ENCODE measurements around the gene ZNF146.
A peak's percentile ranks its signal among the peaks of the same experiment; 100 is the strongest.
"Not testable (repeated sequence)": the region's sequence is repeated elsewhere in the genome, so short reads cannot be mapped to it uniquely, and the experiment has no call there.

Gene ZNF146

GRCh38 chr19:36256853-36257519 is 42.1 kb downstream of the ZNF146 start:
- no peaks in the 10 kb centered on the region for H3K27me3 Mint-ChIP-seq
- no peak overlapping the region for H3K4me3 Mint-ChIP-seq
- H3K9me3 Mint-ChIP-seq: peaks cover 21 to 41% of the 10 kb centered on the region in 2 donors
- H3K27ac Mint-ChIP-seq: no peak overlapping the region
- no peak for ATAC-seq
- no peak for DNase-seq
- no peaks in the 10 kb centered on the region for H3K4me1 Mint-ChIP-seq

- H3K4me3 Mint-ChIP-seq: no peak overlapping the region
- H3K27ac Mint-ChIP-seq: no peak overlapping the region
- peaks cover 21 to 41% of the 10 kb centered on the region in 2 donors for H3K9me3 Mint-ChIP-seq
- DNase-seq (no peak), ATAC-seq (no peak)
- H3K27me3 Mint-ChIP-seq: no peaks in the 10 kb centered on the region
- H3K4me1 Mint-ChIP-seq: no peaks in the 10 kb centered on the region
Observed at GRCh38 chr19:36257520-36257876, 42.6 kb downstream of the ZNF146 start.

- H3K4me3 Mint-ChIP-seq: peak overlapping the region in 1 of 2 donors; percentile 17
- no peak overlapping the region for H3K27ac Mint-ChIP-seq
- DNase-seq: no peak
- H3K4me1 Mint-ChIP-seq: no peaks in the 10 kb centered on the region
- H3K9me3 Mint-ChIP-seq: peaks cover 28 to 41% of the 10 kb centered on the region in 2 donors
- ATAC-seq: no peak
- no peaks in the 10 kb centered on the region for H3K27me3 Mint-ChIP-seq
Observed at GRCh38 chr19:36258028-36258875, 43.3 kb downstream of the ZNF146 start.

- Mint-ChIP-seq H3K27ac (peak overlapping the region in 1 of 2 donors; percentile 12), H3K4me3 (no peak overlapping the region), H3K9me3 (peaks cover 33 to 35% of the 10 kb centered on the region in 2 donors), H3K4me1 (no peaks in the 10 kb centered on the region), H3K27me3 (no peaks in the 10 kb centered on the region)
- DNase-seq (no peak), ATAC-seq (no peak)
Observed at GRCh38 chr19:36259211-36259610, 44.3 kb downstream of the ZNF146 start.

- Mint-ChIP-seq H3K4me1 (no peaks in the 10 kb centered on the region), H3K9me3 (peaks cover 19 to 34% of the 10 kb centered on the region in 2 donors), H3K4me3 (no peak overlapping the region), H3K27ac (no peak overlapping the region), H3K27me3 (no peaks in the 10 kb centered on the region)
- DNase-seq (no peak), ATAC-seq (no peak)
Observed at GRCh38 chr19:36265064-36265463, 50.2 kb downstream of the ZNF146 start.

GRCh38 chr19:36265856-36266374 is 51.0 kb downstream of the ZNF146 start:
- ATAC-seq (no peak), DNase-seq (no peak)
- no peaks in the 10 kb centered on the region for H3K4me1 Mint-ChIP-seq
- H3K4me3 Mint-ChIP-seq: no peak overlapping the region
- H3K27me3 Mint-ChIP-seq: no peaks in the 10 kb centered on the region
- no peak overlapping the region for H3K27ac Mint-ChIP-seq
- H3K9me3 Mint-ChIP-seq: peaks cover 19 to 34% of the 10 kb centered on the region in 2 donors

GRCh38 chr19:36266375-36266961 is 51.6 kb downstream of the ZNF146 start:
- Mint-ChIP-seq H3K27me3 (no peaks in the 10 kb centered on the region), H3K27ac (no peak overlapping the region), H3K4me1 (no peaks in the 10 kb centered on the region), H3K9me3 (peaks cover 19 to 34% of the 10 kb centered on the region in 2 donors), H3K4me3 (no peak overlapping the region)
- ATAC-seq (no peak), DNase-seq (no peak)

- no peaks in the 10 kb centered on the region for H3K4me1 Mint-ChIP-seq
- ATAC-seq (no peak), DNase-seq (no peak)
- no peak overlapping the region for H3K27ac Mint-ChIP-seq
- no peak overlapping the region for H3K4me3 Mint-ChIP-seq
- H3K27me3 Mint-ChIP-seq: no peaks in the 10 kb centered on the region
- H3K9me3 Mint-ChIP-seq: peaks cover 19 to 34% of the 10 kb centered on the region in 2 donors
Observed at GRCh38 chr19:36267061-36267845, 52.3 kb downstream of the ZNF146 start.

- peaks cover 19 to 28% of the 10 kb centered on the region in 2 donors for H3K9me3 Mint-ChIP-seq
- H3K27me3 Mint-ChIP-seq, DNase-seq, H3K4me3 Mint-ChIP-seq, H3K27ac Mint-ChIP-seq, ATAC-seq, H3K4me1 Mint-ChIP-seq: not testable (repeated sequence)
Observed at GRCh38 chr19:36268081-36268480, 53.2 kb downstream of the ZNF146 start.

GRCh38 chr19:36268591-36268990 is 53.7 kb downstream of the ZNF146 start:
- not testable (repeated sequence) for H3K27me3 Mint-ChIP-seq, DNase-seq, ATAC-seq, H3K4me3 Mint-ChIP-seq, H3K4me1 Mint-ChIP-seq, H3K27ac Mint-ChIP-seq
- peaks cover 19 to 23% of the 10 kb centered on the region in 2 donors for H3K9me3 Mint-ChIP-seq

GRCh38 chr19:36269295-36269694 is 54.4 kb downstream of the ZNF146 start:
- H3K4me3 Mint-ChIP-seq, H3K27me3 Mint-ChIP-seq, H3K27ac Mint-ChIP-seq, DNase-seq, H3K4me1 Mint-ChIP-seq, ATAC-seq: not testable (repeated sequence)
- peaks cover 16 to 19% of the 10 kb centered on the region in 2 donors for H3K9me3 Mint-ChIP-seq

Data from stimulated activated naive CD8-positive, alpha-beta T cell treated with anti-CD3 and anti-CD28 coated beads, Interleukin-15, amount 100 ng/mL, for 72 hours (primary cell).